Activated CD4-positive, alpha-beta T cell treated with anti-CD3 and anti-CD28 coated beads for 36 hours (primary cell): ENCODE data around the gene KRTAP5-4. TPM values are rescaled to one million over a fixed set of nuclear protein-coding genes. Genes with fewer than 3 reads are reported as not detected.

Experiments used
- ATAC-seq: fragments of 200-7000 bp; cut with Tn5 transposase; one replicate; pipeline ENCODE4 v1.10.0; 2021; ENCODE audit warnings: mild to moderate bottlenecking, moderate library complexity
- CTCF ChIA-PET: fragments of 350-600 bp; sonication (Branson Sonifier 250); formaldehyde crosslinking; loops from one replicate; lab custom pipeline; 2021; ENCODE audit warnings: antibody characterized with exemption; lab: Charles Lee
- POLR2A ChIA-PET: fragments of 350-600 bp; sonication (Branson Sonifier 250); formaldehyde crosslinking; loops from one replicate; lab custom pipeline; 2021; ENCODE audit warnings: antibody characterized with exemption, inconsistent platforms; lab: Charles Lee
- DNase-seq: peaks from one replicate; pipeline ENCODE4 v3.0.0-alpha.2; 2020
- H3K27ac Mint-ChIP-seq: one replicate; pipeline ENCODE4 v1.8.0; 2021; ENCODE audit warnings: mixed read lengths
- H3K27me3 Mint-ChIP-seq: one replicate; pipeline ENCODE4 v1.8.0; 2021; ENCODE audit warnings: mixed read lengths
- H3K36me3 Mint-ChIP-seq: one replicate; pipeline ENCODE4 v1.8.0; 2021; ENCODE audit warnings: low read depth, mixed read lengths
- H3K4me1 Mint-ChIP-seq: one replicate; pipeline ENCODE4 v1.8.0; 2021; ENCODE audit warnings: mixed read lengths
- H3K4me3 Mint-ChIP-seq: one replicate; pipeline ENCODE4 v1.8.0; 2021; ENCODE audit warnings: mild to moderate bottlenecking, moderate library complexity, mixed read lengths
- H3K9me3 Mint-ChIP-seq: one replicate; pipeline ENCODE4 v1.8.0; 2021; ENCODE audit warnings: low read depth, mixed read lengths
- intact Hi-C, 2 experiments: fragments of 100-400 bp; cut with DNase I in 1 of 2; cut with micrococcal nuclease in 1 of 2; formaldehyde crosslinking; loops; one replicate each; pipeline versions ENCODE4 v1.14.2 to v1.15.1; 2022 to 2024; cut with DNase I, micrococcal nuclease
- total RNA-seq, 2 experiments: library from RNA; stranded (reverse); gene quantifications; one replicate each; pipeline ENCODE4 v1.2.3, GENCODE V29; 2021

KRTAP5-4 gene
- total RNA-seq, 2 experiments from 2014 or later: not detected

DNA sequence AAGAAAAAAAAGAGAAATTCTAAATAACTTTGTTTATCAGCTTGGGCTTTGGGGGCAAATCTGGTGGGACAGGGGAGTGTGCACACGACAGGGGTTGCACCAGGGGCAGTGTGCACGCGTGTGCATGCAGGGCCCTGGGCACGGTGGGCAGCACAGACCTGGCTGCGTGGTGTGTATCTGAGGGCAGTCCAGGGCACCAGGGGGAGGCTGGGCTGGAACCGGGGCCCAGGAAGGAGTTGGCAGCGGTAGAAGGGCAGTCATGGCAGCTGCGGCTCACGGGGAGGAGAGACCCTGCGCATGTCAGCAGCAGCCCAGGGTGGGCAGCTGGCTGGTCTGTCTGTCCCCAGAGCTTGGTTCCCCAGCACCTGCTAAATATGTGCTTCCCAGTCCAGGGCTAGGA is 11.9 kb upstream of the KRTAP5-4 start:
- H3K4me1 Mint-ChIP-seq: peaks cover 4% of the 10 kb centered on the region
- H3K27me3 Mint-ChIP-seq: peaks cover 16% of the 10 kb centered on the region
- POLR2A ChIA-PET: no interaction called here
- no peaks in the 10 kb centered on the region for H3K36me3 Mint-ChIP-seq
- H3K9me3 Mint-ChIP-seq: no peaks in the 10 kb centered on the region
- no peak overlapping the region for H3K4me3 Mint-ChIP-seq
- no peak for DNase-seq
- intact Hi-C loops: no loop called here
- ATAC-seq: no peak
- H3K27ac Mint-ChIP-seq: no peak overlapping the region
- CTCF ChIA-PET: interaction anchor here (0.6 to 2.2 kb wide), 7 partner anchors 9 to 519 kb away, joined by 3 to 6 read pairs (median 4); no protein-coding TSS in a partner anchor

DNA sequence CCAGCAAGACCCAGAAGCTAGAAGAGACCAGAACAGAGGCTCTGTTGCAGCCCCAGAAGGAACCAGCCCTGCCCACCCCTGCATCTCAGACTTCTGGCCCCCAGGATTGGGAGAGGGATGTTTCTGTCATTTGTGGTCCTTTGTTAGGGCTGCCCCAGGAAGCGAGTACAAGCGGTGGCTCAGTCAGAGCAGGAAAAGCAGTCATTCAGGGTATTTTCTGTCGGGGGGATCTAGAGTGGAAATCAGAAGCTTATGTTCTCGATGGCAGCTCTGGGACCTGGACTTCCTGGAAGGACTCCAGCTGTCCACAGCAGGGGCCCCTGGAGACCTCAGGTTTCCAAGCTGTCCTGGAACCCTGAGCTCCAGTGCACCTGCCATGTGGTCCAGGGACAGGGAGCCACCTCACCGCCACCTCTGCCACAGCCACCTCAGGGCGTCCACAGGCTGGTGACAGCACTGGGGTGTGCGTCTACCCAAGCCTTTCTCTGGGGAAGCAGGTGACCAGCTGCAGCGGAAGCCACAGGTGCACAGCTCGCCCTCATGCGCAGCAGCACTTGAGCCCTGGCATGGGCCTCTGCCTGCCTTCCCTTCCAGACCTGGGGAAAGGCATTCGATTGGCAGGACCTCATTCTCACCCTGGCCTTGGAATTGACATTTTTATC is 10.2 kb upstream of the KRTAP5-4 start:
- Mint-ChIP-seq H3K9me3 (no peaks in the 10 kb centered on the region), H3K27me3 (peaks cover 17% of the 10 kb centered on the region), H3K4me1 (peaks cover 5% of the 10 kb centered on the region), H3K4me3 (no peak overlapping the region), H3K27ac (no peak overlapping the region), H3K36me3 (no peaks in the 10 kb centered on the region)
- intact Hi-C loops: no loop called here
- ATAC-seq (no peak), DNase-seq (no peak)
- CTCF ChIA-PET: interaction anchor here (1.0 to 2.2 kb wide), 3 partner anchors 20 to 62 kb away, joined by 4 to 6 read pairs (median 5); no protein-coding TSS in a partner anchor
- POLR2A ChIA-PET: no interaction called here

DNA sequence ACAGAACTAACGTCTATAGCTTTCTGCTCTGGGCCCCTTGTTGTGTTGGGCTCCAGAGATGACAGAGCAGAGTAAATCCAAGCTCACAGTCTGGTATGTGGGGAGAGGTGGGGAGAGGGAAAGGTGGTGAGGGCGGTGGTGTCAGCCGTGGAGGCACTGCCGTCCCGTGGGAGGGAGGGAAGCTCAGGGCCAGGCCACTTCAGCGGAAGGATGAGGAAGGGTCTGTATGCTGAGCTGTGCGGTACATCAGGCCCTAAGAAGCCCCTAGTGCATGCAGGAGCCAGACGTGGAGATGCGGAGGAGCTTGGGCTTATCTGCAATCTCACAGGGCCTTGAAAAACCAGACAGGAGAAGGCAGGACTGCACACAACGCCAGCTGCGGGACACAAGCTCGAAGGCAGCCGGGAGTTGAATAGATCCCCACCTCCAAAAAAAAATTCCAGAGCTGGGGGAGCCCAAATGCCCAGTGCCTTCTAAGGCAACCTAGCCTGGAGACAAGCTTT is 9.2 kb upstream of the KRTAP5-4 start:
- Mint-ChIP-seq H3K9me3 (no peaks in the 10 kb centered on the region), H3K27ac (no peak overlapping the region), H3K4me1 (peaks cover 5% of the 10 kb centered on the region), H3K4me3 (no peak overlapping the region), H3K36me3 (no peaks in the 10 kb centered on the region), H3K27me3 (peaks cover 18% of the 10 kb centered on the region)
- ChIA-PET CTCF (interaction anchor here (0.6 to 1.6 kb wide), 6 partner anchors 8 to 369 kb away, joined by 4 to 7 read pairs (median 4); no protein-coding TSS in a partner anchor), POLR2A (no interaction called here)
- no peak for ATAC-seq
- intact Hi-C loops: no loop called here
- DNase-seq: no peak

DNA sequence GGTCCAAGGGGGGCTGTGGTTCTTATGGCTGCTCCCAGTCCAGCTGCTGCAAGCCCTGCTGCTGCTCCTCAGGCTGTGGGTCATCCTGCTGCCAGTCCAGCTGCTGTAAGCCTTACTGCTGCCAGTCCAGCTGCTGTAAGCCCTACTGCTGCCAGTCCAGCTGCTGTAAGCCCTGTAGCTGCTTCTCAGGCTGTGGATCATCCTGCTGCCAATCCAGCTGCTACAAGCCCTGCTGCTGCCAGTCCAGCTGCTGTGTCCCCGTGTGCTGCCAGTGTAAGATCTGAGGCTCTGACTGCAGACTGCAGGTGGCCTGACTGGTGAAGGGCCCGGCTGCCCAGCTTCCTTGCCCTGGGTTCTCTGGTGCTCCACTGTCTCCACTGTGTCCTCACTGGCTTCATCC is 8.3 kb upstream of the KRTAP5-4 start:
- no peak overlapping the region for H3K4me3 Mint-ChIP-seq
- intact Hi-C loops: no loop called here
- ATAC-seq (no peak), DNase-seq (no peak)
- H3K9me3 Mint-ChIP-seq: no peaks in the 10 kb centered on the region
- H3K4me1 Mint-ChIP-seq: peaks cover 5% of the 10 kb centered on the region
- POLR2A ChIA-PET: no interaction called here
- peaks cover 19% of the 10 kb centered on the region for H3K27me3 Mint-ChIP-seq
- no peak overlapping the region for H3K27ac Mint-ChIP-seq
- CTCF ChIA-PET: interaction anchor here (0.9 to 1.6 kb wide), 6 partner anchors 9 to 64 kb away, joined by 3 to 7 read pairs (median 4); no protein-coding TSS in a partner anchor
- no peaks in the 10 kb centered on the region for H3K36me3 Mint-ChIP-seq

DNA sequence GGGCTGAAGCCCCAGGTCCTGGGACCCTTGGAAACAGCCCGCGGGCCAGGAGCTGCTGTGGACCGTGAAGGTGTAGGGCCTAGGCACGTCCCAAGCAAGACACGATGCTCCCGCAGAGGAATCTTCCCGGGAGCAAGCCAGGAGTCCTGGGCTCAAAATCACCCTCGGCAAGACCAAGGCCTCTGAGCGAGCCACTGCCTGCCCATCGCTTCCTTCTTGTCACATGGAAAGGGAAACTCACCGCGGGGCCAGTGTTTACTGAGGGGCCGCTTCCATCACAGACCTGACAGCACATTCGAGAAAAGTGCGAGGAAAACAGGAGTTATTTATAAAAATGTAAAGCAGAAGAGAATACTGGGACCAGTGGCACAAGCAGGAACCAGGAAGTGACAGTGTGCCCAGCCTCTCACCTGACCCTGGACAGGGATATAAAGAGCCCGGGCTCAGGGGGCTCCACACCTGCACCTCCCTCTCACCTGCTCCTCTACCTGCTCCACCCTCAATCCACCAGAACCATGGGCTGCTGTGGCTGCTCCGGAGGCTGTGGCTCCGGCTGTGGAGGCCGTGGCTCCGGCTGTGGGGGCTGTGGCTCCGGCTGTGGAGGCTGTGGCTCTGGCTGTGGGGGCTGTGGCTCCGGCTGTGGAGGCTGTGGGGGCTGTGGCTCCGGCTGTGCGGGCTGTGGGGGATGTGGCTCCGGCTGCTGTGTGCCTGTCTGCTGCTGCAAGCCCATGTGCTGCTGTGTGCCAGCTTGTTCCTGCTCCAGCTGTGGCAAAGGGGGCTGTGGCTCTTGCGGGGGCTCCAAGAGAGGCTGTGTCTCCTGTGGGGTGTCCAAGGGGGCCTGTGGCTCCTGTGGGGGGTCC is 7.6 kb upstream of the KRTAP5-4 start, which contains the start of gene KRTAP5-5:
KRTAP5-5 (plus strand) TSS at position 450 of the 860 bp plus-strand sequence; CDS start at position 516, 66 bp downstream.
- Mint-ChIP-seq H3K36me3 (no peaks in the 10 kb centered on the region), H3K9me3 (no peaks in the 10 kb centered on the region), H3K27ac (no peak within 1 kb of the TSS), H3K4me1 (peaks cover 5% of the 10 kb centered on the region), H3K4me3 (no peak within 1 kb of the TSS), H3K27me3 (peaks cover 19% of the 10 kb centered on the region)
- ChIA-PET POLR2A (no interaction called here), CTCF (interaction anchor here (0.8 to 1.6 kb wide), 4 partner anchors 8 to 88 kb away, joined by 3 to 7 read pairs (median 5); no protein-coding TSS in a partner anchor)
- ATAC-seq: no peak
- intact Hi-C loops: loop anchor here in 1 of 2 experiments (1.0 kb wide), 1 partner anchor 34 kb away; no protein-coding TSS in a partner anchor
- DNase-seq: no peak

DNA sequence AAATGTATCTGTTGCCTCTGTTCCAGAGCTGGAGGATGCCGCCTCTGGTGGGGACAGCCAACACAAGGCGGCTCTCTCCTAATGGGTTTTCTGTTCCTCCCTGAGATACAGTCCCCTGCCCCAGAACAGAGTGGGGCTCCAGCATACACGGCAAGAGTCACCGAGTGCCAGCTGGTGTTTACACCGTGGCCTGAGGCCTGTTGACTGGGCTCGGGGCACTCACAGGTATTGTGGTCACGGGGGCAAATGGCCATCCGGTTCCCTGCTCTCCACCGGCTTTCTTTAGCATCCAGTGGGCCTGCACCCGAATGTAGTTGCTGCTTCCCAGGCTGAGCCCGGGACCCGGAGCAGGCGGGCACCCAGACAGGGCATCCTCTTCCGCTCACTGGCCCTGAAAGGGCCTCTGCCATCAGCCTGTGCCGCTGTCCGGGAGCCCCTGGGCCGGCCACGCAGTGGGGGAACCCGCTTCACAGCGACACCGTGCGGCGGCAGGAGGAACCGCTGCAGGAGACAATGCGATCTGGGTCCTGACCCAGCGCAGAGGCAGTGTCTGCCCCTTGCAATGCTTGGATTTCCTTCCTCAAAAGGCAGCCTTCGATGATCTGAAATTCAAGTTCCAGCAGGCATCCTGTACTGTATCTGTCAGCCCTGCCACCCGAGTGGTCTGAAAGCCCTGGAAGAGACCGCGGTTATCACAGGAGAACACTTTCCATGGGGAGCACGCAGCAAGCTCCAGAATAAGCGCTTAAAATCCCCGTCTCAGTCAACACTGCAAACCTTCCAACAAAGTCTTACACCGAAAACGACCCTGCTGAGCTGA is 6.8 kb upstream of the KRTAP5-4 start:
- H3K9me3 Mint-ChIP-seq: no peaks in the 10 kb centered on the region
- CTCF ChIA-PET: interaction anchor here (0.6 to 1.7 kb wide), 11 partner anchors 9 to 424 kb away, joined by 3 to 7 read pairs (median 3); partner anchors contain the start of gene KRTAP5-3
- POLR2A ChIA-PET: no interaction called here
- H3K27me3 Mint-ChIP-seq: peaks cover 18% of the 10 kb centered on the region
- H3K4me3 Mint-ChIP-seq: no peak overlapping the region
- ATAC-seq (peak; percentile 98), DNase-seq (peak; percentile 78)
- intact Hi-C loops: loop anchor here in 1 of 2 experiments (1.0 kb wide), 2 partner anchors 33 to 82 kb away; no protein-coding TSS in a partner anchor
- H3K27ac Mint-ChIP-seq: no peak overlapping the region
- H3K4me1 Mint-ChIP-seq: peaks cover 5% of the 10 kb centered on the region
- no peaks in the 10 kb centered on the region for H3K36me3 Mint-ChIP-seq

DNA sequence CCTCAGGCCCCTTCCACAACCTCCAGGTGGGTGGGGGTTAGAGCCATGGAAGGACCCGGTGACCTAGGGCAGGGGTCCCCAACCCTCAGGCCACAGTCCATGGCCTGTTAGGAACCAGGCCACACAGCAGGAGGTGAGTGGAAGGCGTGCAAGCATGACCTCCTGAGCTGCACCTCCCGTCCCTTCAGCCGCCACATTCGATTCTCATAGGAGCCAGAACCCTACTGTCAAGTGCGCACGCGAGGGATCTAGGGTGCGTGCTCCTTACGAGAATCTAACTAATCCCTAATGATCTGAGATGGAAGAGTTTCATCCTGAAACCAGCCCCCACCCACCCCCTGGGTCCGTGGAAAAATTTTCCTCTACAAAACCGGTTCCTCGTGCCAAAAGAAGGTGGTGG is 3.6 kb upstream of the KRTAP5-4 start:
- POLR2A ChIA-PET: no interaction called here
- intact Hi-C loops: no loop called here
- no peak for ATAC-seq
- no peak overlapping the region for H3K4me3 Mint-ChIP-seq
- H3K4me1 Mint-ChIP-seq: peaks cover 4% of the 10 kb centered on the region
- no peak for DNase-seq
- H3K27me3 Mint-ChIP-seq: peaks cover 12% of the 10 kb centered on the region
- CTCF ChIA-PET: no interaction called here
- H3K27ac Mint-ChIP-seq: no peak overlapping the region
- no peaks in the 10 kb centered on the region for H3K9me3 Mint-ChIP-seq
- H3K36me3 Mint-ChIP-seq: no peaks in the 10 kb centered on the region

DNA sequence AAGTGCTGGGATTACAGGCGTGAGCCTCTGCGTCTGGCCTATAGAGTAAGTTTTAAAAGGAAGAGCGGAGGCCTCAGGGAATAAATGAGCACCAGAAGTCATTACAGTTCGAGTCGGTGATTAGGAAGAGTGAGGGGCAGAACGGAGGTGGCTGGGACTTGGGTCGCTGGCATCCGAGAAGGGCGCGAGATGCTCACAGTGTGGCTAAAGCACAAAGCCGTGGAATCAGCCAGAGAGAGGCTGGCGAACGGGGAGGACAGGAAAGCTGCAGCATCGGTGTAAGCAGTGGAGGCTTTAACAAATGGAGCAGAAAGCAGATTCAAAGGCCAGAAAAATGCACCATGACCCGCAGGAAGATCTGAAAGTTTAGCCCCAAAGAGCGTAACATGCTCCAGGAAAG is 2.7 kb upstream of the KRTAP5-4 start:
- Mint-ChIP-seq H3K4me1 (peaks cover 4% of the 10 kb centered on the region), H3K36me3 (no peaks in the 10 kb centered on the region), H3K27ac (no peak overlapping the region), H3K27me3 (peaks cover 10% of the 10 kb centered on the region), H3K4me3 (no peak overlapping the region), H3K9me3 (no peaks in the 10 kb centered on the region)
- intact Hi-C loops: no loop called here
- POLR2A ChIA-PET: no interaction called here
- no peak for ATAC-seq
- no peak for DNase-seq
- CTCF ChIA-PET: no interaction called here

DNA sequence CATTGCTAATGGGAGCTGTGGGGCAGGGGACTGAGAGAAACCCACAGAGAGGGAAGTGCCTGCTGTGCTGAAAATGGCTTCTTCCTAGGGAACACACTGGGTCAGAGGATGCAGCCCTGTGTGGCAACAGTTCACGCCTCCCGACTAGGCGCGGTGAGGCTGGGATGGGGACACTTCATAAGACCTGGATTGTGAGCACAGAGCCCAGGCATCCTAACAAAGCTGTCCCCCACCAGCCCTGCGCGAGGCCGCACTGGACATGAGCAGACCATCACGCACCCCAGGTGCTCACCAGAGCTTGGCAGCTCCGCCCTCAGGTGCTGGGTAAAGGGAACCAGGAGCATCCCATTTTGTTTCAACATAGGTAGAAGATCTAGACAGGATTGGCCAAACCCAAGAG is 1.8 kb upstream of the KRTAP5-4 start:
- Mint-ChIP-seq H3K36me3 (no peaks in the 10 kb centered on the region), H3K4me1 (peaks cover 5% of the 10 kb centered on the region), H3K4me3 (no peak overlapping the region), H3K9me3 (no peaks in the 10 kb centered on the region), H3K27me3 (peaks cover 5% of the 10 kb centered on the region), H3K27ac (no peak overlapping the region)
- ChIA-PET CTCF (interaction anchor here (0.7 kb wide), 1 partner anchor 134 kb away, joined by 4 read pairs; no protein-coding TSS in a partner anchor), POLR2A (no interaction called here)
- DNase-seq (no peak), ATAC-seq (no peak)
- intact Hi-C loops: no loop called here

DNA sequence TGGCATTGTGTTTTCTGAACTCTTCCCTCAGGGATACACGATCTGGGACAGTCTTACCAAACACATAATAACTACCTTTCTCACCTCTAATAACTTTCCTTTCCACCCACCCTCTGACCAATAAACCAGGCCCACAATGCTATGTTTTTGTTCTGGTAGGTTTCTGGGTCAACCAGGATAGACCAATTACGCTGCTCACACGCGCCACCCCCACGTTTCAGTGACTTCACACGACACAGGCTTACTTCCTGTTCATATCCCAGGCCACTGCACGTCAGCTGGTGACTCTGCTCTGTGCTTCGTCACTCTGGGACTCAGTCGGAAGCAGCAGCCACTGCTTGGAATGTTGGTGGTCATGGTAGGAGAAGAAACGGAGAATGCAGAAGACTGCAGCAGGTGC is 2.5 kb downstream of the KRTAP5-4 start:
- ChIA-PET CTCF (interaction anchor here (0.7 to 1.5 kb wide), 5 partner anchors 10 to 44 kb away, joined by 3 to 5 read pairs (median 3); partner anchors contain the start of gene KRTAP5-5), POLR2A (no interaction called here)
- ATAC-seq: peak; percentile 93
- peaks cover 5% of the 10 kb centered on the region for H3K4me1 Mint-ChIP-seq
- DNase-seq: peak; percentile 54
- no peak overlapping the region for H3K4me3 Mint-ChIP-seq
- no peaks in the 10 kb centered on the region for H3K9me3 Mint-ChIP-seq
- no peaks in the 10 kb centered on the region for H3K36me3 Mint-ChIP-seq
- H3K27me3 Mint-ChIP-seq: peaks cover 15% of the 10 kb centered on the region
- H3K27ac Mint-ChIP-seq: no peak overlapping the region
- intact Hi-C loops: no loop called here
